ENCODE data around the gene KRTAP9-6. TPM values are rescaled to one million over a fixed set of nuclear protein-coding genes. Genes with fewer than 3 reads are reported as not detected.

The KRTAP9-6 gene
- polyA plus RNA-seq, 2 of the 4 experiments (the other 2 are of a cell fraction), result not detected

DNA sequence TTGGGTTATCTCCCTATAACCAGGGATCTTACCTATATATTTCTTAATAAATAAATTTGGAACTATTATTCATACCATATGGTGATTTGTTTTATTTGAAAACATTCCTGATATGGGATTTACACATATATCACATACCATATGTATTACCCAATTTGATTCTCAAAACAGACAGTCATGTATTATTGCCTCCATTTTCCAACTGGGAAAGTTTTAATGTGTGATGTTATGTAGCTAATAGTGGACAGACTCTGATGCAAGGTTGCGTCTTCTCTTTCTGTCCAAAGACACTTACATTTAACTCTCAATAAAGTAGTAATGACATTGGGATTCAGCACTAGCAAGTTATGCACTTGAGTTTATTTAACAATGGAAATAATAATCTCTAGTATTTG lies 8.9 kb upstream of the KRTAP9-6 start:
- no peaks in the 10 kb centered on the region for H3K4me1 ChIP-seq
- ChIA-PET CTCF (no interaction called here), POLR2A (no interaction called here)
- H3K27ac ChIP-seq, result no peak overlapping the region
- WGBS (ENCODE audit: missing lambda C conversion rate), result 95% methylated on average over 1 of the region's 1 CpG
- TF ChIP-seq, protein P1, sequence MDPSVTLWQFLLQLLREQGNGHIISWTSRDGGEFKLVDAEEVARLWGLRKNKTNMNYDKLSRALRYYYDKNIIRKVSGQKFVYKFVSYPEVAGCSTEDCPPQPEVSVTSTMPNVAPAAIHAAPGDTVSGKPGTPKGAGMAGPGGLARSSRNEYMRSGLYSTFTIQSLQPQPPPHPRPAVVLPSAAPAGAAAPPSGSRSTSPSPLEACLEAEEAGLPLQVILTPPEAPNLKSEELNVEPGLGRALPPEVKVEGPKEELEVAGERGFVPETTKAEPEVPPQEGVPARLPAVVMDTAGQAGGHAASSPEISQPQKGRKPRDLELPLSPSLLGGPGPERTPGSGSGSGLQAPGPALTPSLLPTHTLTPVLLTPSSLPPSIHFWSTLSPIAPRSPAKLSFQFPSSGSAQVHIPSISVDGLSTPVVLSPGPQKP (IDR thresholded peaks at IDR 0.05; ENCODE audit: low read depth, low read length), result no peak
- no peak for TF ChIP-seq BHLHE40 (IDR thresholded peaks at IDR 0.05; ENCODE audit: low read depth, low read length)
- TF ChIP-seq HOXB13 (CRISPR knock-in tag; IDR thresholded peaks at IDR 0.05; ENCODE audit: low read depth), result no peak
- no peak for TF ChIP-seq MYC (IDR thresholded peaks at IDR 0.05; ENCODE audit: borderline replicate concordance, low read length)
- TF ChIP-seq, protein P2, sequence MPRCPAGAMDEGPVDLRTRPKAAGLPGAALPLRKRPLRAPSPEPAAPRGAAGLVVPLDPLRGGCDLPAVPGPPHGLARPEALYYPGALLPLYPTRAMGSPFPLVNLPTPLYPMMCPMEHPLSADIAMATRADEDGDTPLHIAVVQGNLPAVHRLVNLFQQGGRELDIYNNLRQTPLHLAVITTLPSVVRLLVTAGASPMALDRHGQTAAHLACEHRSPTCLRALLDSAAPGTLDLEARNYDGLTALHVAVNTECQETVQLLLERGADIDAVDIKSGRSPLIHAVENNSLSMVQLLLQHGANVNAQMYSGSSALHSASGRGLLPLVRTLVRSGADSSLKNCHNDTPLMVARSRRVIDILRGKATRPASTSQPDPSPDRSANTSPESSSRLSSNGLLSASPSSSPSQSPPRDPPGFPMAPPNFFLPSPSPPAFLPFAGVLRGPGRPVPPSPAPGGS (IDR thresholded peaks at IDR 0.05), result no peak
- TF ChIP-seq CHD4 (IDR thresholded peaks at IDR 0.05; ENCODE audit: borderline replicate concordance), result no peak
- TF ChIP-seq RNF2 (IDR thresholded peaks at IDR 0.05; ENCODE audit: borderline replicate concordance, low read depth), result no peak
- no peak for TF ChIP-seq POLR2AphosphoS2 (conservative IDR thresholded peaks at IDR 0.05; ENCODE audit: low read length)
- no peak for TF ChIP-seq HDAC2 (IDR thresholded peaks at IDR 0.05)
- TF ChIP-seq HEYL (CRISPR knock-in tag; IDR thresholded peaks at IDR 0.05), result no peak
- no peak for TF ChIP-seq HOXB5 (CRISPR knock-in tag; IDR thresholded peaks at IDR 0.05)
- no peak for TF ChIP-seq POLR2A (IDR thresholded peaks at IDR 0.05; ENCODE audit: low read length)
- no peak for TF ChIP-seq CBX8 (IDR thresholded peaks at IDR 0.05)
- no peak for TF ChIP-seq SREBF2 (IDR thresholded peaks at IDR 0.05)
- no peak overlapping the region for H3K4me3 ChIP-seq
- H3K4me2 ChIP-seq, result no peak overlapping the region
- DNase-seq (ENCODE audit: low read depth in 1 of 2, low spot score in 1 of 2), result no peak
- no peak for FAIRE-seq
- no peak for ATAC-seq
- no peaks in the 10 kb centered on the region for H3K9me3 ChIP-seq

DNA sequence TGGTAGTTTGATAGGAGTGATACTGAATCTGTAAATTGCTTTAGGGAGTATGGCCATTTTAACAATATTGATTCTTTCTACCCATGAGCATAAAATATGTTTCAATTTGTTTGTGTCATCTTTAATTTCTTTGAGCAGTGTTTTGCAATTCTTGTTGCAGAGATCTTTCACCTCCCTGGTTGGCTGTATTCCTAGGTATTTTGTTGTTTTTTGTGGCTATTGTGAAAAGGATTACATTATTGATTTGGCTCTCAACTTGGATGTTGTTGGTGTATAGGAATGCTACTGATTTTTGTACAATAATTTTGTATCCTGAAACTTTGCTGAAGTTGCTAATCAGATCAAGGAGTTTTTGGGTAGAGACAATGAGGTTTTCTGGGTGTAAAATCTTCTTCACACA lies 6.8 kb upstream of the KRTAP9-6 start:
- CTCF ChIA-PET, result no interaction called here
- peak; percentile 70 for FAIRE-seq
- TF ChIP-seq, protein P3, sequence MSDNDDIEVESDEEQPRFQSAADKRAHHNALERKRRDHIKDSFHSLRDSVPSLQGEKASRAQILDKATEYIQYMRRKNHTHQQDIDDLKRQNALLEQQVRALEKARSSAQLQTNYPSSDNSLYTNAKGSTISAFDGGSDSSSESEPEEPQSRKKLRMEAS (IDR thresholded peaks at IDR 0.05), result no peak
- TF ChIP-seq, protein P4, sequence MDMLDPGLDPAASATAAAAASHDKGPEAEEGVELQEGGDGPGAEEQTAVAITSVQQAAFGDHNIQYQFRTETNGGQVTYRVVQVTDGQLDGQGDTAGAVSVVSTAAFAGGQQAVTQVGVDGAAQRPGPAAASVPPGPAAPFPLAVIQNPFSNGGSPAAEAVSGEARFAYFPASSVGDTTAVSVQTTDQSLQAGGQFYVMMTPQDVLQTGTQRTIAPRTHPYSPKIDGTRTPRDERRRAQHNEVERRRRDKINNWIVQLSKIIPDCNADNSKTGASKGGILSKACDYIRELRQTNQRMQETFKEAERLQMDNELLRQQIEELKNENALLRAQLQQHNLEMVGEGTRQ (IDR thresholded peaks at IDR 0.05), result no peak
- TF ChIP-seq HOXA7 (CRISPR knock-in tag; IDR thresholded peaks at IDR 0.05) (no peak), TFCP2L1 (CRISPR knock-in tag; IDR thresholded peaks at IDR 0.05) (no peak), POLR2A (IDR thresholded peaks at IDR 0.05; ENCODE audit: low read length) (no peak), NPAS2 (CRISPR knock-in tag; IDR thresholded peaks at IDR 0.05; ENCODE audit: borderline replicate concordance) (no peak), ZSCAN20 (CRISPR knock-in tag; IDR thresholded peaks at IDR 0.05) (no peak), PHF8 (IDR thresholded peaks at IDR 0.05; ENCODE audit: borderline replicate concordance, low read depth) (no peak), CBX8 (IDR thresholded peaks at IDR 0.05) (no peak), EP300 (IDR thresholded peaks at IDR 0.05) (no peak), ZFP36 (IDR thresholded peaks at IDR 0.05; ENCODE audit: borderline replicate concordance, partially characterized antibody) (no peak), KDM5A (IDR thresholded peaks at IDR 0.05) (no peak), MYC (IDR thresholded peaks at IDR 0.05; ENCODE audit: borderline replicate concordance, low read length) (no peak), HOXB13 (CRISPR knock-in tag; IDR thresholded peaks at IDR 0.05; ENCODE audit: low read depth) (no peak)
- TF ChIP-seq, protein P5, sequence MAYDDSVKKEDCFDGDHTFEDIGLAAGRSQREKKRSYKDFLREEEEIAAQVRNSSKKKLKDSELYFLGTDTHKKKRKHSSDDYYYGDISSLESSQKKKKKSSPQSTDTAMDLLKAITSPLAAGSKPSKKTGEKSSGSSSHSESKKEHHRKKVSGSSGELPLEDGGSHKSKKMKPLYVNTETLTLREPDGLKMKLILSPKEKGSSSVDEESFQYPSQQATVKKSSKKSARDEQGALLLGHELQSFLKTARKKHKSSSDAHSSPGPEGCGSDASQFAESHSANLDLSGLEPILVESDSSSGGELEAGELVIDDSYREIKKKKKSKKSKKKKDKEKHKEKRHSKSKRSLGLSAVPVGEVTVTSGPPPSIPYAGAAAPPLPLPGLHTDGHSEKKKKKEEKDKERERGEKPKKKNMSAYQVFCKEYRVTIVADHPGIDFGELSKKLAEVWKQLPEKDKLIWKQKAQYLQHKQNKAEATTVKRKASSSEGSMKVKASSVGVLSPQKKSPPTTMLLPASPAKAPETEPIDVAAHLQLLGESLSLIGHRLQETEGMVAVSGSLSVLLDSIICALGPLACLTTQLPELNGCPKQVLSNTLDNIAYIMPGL (CRISPR knock-in tag; IDR thresholded peaks at IDR 0.05; ENCODE audit: borderline replicate concordance), result no peak
- TF ChIP-seq, protein P6, sequence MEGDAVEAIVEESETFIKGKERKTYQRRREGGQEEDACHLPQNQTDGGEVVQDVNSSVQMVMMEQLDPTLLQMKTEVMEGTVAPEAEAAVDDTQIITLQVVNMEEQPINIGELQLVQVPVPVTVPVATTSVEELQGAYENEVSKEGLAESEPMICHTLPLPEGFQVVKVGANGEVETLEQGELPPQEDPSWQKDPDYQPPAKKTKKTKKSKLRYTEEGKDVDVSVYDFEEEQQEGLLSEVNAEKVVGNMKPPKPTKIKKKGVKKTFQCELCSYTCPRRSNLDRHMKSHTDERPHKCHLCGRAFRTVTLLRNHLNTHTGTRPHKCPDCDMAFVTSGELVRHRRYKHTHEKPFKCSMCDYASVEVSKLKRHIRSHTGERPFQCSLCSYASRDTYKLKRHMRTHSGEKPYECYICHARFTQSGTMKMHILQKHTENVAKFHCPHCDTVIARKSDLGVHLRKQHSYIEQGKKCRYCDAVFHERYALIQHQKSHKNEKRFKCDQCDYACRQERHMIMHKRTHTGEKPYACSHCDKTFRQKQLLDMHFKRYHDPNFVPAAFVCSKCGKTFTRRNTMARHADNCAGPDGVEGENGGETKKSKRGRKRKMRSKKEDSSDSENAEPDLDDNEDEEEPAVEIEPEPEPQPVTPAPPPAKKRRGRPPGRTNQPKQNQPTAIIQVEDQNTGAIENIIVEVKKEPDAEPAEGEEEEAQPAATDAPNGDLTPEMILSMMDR (IDR thresholded peaks at IDR 0.05), result no peak
- TF ChIP-seq, protein P7, sequence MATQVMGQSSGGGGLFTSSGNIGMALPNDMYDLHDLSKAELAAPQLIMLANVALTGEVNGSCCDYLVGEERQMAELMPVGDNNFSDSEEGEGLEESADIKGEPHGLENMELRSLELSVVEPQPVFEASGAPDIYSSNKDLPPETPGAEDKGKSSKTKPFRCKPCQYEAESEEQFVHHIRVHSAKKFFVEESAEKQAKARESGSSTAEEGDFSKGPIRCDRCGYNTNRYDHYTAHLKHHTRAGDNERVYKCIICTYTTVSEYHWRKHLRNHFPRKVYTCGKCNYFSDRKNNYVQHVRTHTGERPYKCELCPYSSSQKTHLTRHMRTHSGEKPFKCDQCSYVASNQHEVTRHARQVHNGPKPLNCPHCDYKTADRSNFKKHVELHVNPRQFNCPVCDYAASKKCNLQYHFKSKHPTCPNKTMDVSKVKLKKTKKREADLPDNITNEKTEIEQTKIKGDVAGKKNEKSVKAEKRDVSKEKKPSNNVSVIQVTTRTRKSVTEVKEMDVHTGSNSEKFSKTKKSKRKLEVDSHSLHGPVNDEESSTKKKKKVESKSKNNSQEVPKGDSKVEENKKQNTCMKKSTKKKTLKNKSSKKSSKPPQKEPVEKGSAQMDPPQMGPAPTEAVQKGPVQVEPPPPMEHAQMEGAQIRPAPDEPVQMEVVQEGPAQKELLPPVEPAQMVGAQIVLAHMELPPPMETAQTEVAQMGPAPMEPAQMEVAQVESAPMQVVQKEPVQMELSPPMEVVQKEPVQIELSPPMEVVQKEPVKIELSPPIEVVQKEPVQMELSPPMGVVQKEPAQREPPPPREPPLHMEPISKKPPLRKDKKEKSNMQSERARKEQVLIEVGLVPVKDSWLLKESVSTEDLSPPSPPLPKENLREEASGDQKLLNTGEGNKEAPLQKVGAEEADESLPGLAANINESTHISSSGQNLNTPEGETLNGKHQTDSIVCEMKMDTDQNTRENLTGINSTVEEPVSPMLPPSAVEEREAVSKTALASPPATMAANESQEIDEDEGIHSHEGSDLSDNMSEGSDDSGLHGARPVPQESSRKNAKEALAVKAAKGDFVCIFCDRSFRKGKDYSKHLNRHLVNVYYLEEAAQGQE (IDR thresholded peaks at IDR 0.05), result no peak

More for the DNA sequence above, 6.8 kb upstream of the KRTAP9-6 start:
- POLR2A ChIA-PET, result no interaction called here
- H3K4me2 ChIP-seq, result no peak overlapping the region
- ATAC-seq, result no peak
- no peak overlapping the region for H3K27ac ChIP-seq
- H3K9me3 ChIP-seq, result no peaks in the 10 kb centered on the region
- H3K4me1 ChIP-seq, result no peaks in the 10 kb centered on the region
- H3K4me3 ChIP-seq, result no peak overlapping the region
- DNase-seq (ENCODE audit: low read depth in 1 of 2, low spot score in 1 of 2), result no peak
